HFFc6 (cell line): ENCODE measurements around the gene ZDHHC9. TPM values are rescaled to one million over a fixed set of nuclear protein-coding genes. Genes with fewer than 3 reads are reported as not detected.

Experiments
- DNase-seq: peaks from one replicate; pipeline ENCODE4 v3.0.0-alpha.2; 2018
- H3K27ac Mint-ChIP-seq: 2 replicates; pipeline ENCODE4 v1.8.0; 2020; ENCODE audit warnings: mild to moderate bottlenecking, mixed read lengths
- H3K27me3 Mint-ChIP-seq: 2 replicates; pipeline ENCODE4 v1.8.0; 2021; ENCODE audit warnings: mild to moderate bottlenecking, moderate library complexity, mixed read lengths; ENCODE audit not compliant: insufficient read depth
- H3K36me3 Mint-ChIP-seq: 2 replicates; pipeline ENCODE4 v1.8.0; 2021; ENCODE audit warnings: low read depth, mixed read lengths
- H3K4me1 Mint-ChIP-seq: 2 replicates; pipeline ENCODE4 v1.8.0; 2020; ENCODE audit warnings: low read depth, mixed read lengths
- H3K4me3 Mint-ChIP-seq: 2 replicates; pipeline ENCODE4 v1.8.0; 2020; ENCODE audit warnings: mild to moderate bottlenecking, moderate library complexity, mixed read lengths
- H3K9me3 Mint-ChIP-seq: 2 replicates; pipeline ENCODE4 v1.8.0; 2020; ENCODE audit warnings: mild to moderate bottlenecking, mixed read lengths
- CTCF ChIP-seq: fragments of 200-600 bp; sonication (generic); IDR thresholded peaks from 2 replicates; pipeline ENCODE4 v1.5.0; 2021; ENCODE audit warnings: antibody characterized with exemption, mild to moderate bottlenecking
- total RNA-seq, 6 experiments: library from RNA; stranded (reverse); fragmentation: NEBNext Ultra II Directional; extraction: Animal tissue kit (Norgen Biotek cat#: 25700); gene quantifications; 2 replicates in 1 of 6; 3 replicates in 5 of 6; pipeline ENCODE4 v1.2.3, GENCODE V29; 2021

ZDHHC9 gene
- total RNA-seq, 6 experiments from 2014 or later, result 30.8 to 47.8 (median 33.6) TPM

GRCh38 chrX:129788527-129788926, 55.2 kb downstream of the ZDHHC9 start:
- no peak overlapping the region for H3K27ac Mint-ChIP-seq
- DNase-seq, result no peak
- H3K36me3 Mint-ChIP-seq, result no peaks in the 10 kb centered on the region
- no peaks in the 10 kb centered on the region for H3K9me3 Mint-ChIP-seq
- peaks cover 3% of the 10 kb centered on the region for H3K27me3 Mint-ChIP-seq
- no peak for TF ChIP-seq CTCF
- H3K4me1 Mint-ChIP-seq, result no peaks in the 10 kb centered on the region
- no peak overlapping the region for H3K4me3 Mint-ChIP-seq

GRCh38 chrX:129787336-129788055, 56.2 kb downstream of the ZDHHC9 start:
- Mint-ChIP-seq H3K27ac (no peak overlapping the region), H3K4me3 (no peak overlapping the region), H3K27me3 (peaks cover 4% of the 10 kb centered on the region), H3K36me3 (no peaks in the 10 kb centered on the region), H3K9me3 (no peaks in the 10 kb centered on the region), H3K4me1 (no peaks in the 10 kb centered on the region)
- no peak for TF ChIP-seq CTCF
- DNase-seq, result no peak

GRCh38 chrX:129786210-129786651, 57.5 kb downstream of the ZDHHC9 start:
- Mint-ChIP-seq H3K4me1 (no peaks in the 10 kb centered on the region), H3K4me3 (no peak overlapping the region), H3K27me3 (peaks cover 7% of the 10 kb centered on the region), H3K9me3 (no peaks in the 10 kb centered on the region), H3K36me3 (no peaks in the 10 kb centered on the region), H3K27ac (no peak overlapping the region)
- no peak for DNase-seq
- no peak for TF ChIP-seq CTCF

- no peak for TF ChIP-seq CTCF
Observed at GRCh38 chrX:129785160-129785947, 58.3 kb downstream of the ZDHHC9 start.

GRCh38 chrX:129784371-129784770, 59.3 kb downstream of the ZDHHC9 start:
- no peak for DNase-seq
- H3K27me3 Mint-ChIP-seq, result peaks cover 7% of the 10 kb centered on the region
- H3K36me3 Mint-ChIP-seq, result no peaks in the 10 kb centered on the region
- TF ChIP-seq CTCF, result no peak
- H3K27ac Mint-ChIP-seq, result no peak overlapping the region
- no peak overlapping the region for H3K4me3 Mint-ChIP-seq
- H3K9me3 Mint-ChIP-seq, result no peaks in the 10 kb centered on the region
- no peaks in the 10 kb centered on the region for H3K4me1 Mint-ChIP-seq

More at GRCh38 chrX:129785160-129785947, 58.3 kb downstream of the ZDHHC9 start:
- Mint-ChIP-seq H3K4me1 (no peaks in the 10 kb centered on the region), H3K27ac (no peak overlapping the region), H3K9me3 (no peaks in the 10 kb centered on the region), H3K27me3 (peaks cover 7% of the 10 kb centered on the region), H3K4me3 (no peak overlapping the region), H3K36me3 (no peaks in the 10 kb centered on the region)
- DNase-seq, result no peak
